Activated CD8-positive, alpha-beta memory T cell treated with anti-CD3 and anti-CD28 coated beads, Interleukin-2, amount 50 U/mL, for 48 hours (primary cell): Measurements from ENCODE around the gene TBX1.
"Not testable (repeated sequence)": the region's sequence is repeated elsewhere in the genome, so short reads cannot be mapped to it uniquely, and the experiment has no call there.

Experiments used
- DNase-seq: peaks from one replicate; pipeline ENCODE4 v3.0.0-alpha.2; 2020

TBX1 gene

GRCh38 chr22:19723232-19723982 lies 37.2 kb upstream of the TBX1 start, which contains the start of gene GP1BB:
Gene GP1BB, plus strand, starts transcription at chr22:19723539. Its CDS starts 31 bp downstream, at chr22:19723570.
- DNase-seq: peak; percentile 74

- DNase-seq: peak; percentile 75
Measured at GRCh38 chr22:19723983-19724827, 36.4 kb upstream of the TBX1 start.

- DNase-seq: no peak
Measured at GRCh38 chr22:19724927-19725661, 35.5 kb upstream of the TBX1 start.

GRCh38 chr22:19726064-19726788 lies 34.4 kb upstream of the TBX1 start:
- not testable (repeated sequence) for DNase-seq

GRCh38 chr22:19727310-19728150 lies 33.0 kb upstream of the TBX1 start:
- DNase-seq: no peak

- DNase-seq: no peak
Measured at GRCh38 chr22:19728271-19728670, 32.3 kb upstream of the TBX1 start.

DNA sequence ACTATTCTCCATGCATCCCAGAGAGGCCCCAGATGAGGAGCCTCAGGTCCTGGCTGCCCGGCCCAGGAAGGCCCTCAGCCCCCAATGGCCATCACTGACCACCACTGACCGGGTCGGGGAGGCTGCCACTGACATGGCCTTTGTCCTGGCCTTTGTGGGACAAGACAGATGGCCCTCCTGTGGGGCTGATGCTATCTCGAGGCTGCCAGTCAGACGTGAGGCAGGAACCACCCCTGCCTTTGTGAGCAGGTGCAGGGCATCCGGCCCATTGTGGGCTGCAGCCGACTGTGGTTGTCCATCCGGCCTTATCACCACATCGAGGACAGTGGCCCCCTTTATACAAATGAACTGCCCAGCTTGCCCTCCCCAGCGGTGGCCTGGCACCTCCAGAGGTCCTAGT lies 31.7 kb upstream of the TBX1 start:
- no peak for DNase-seq

- DNase-seq: no peak
Measured at GRCh38 chr22:19729507-19729906, 31.1 kb upstream of the TBX1 start.

GRCh38 chr22:19730198-19730597 lies 30.4 kb upstream of the TBX1 start:
- no peak for DNase-seq

- peak; percentile 98 for DNase-seq
Measured at GRCh38 chr22:19730655-19731360, 29.8 kb upstream of the TBX1 start.

GRCh38 chr22:19731361-19732135 lies 29.0 kb upstream of the TBX1 start:
- DNase-seq: no peak

- no peak for DNase-seq
Measured at GRCh38 chr22:19732403-19733113, 28.0 kb upstream of the TBX1 start.

- no peak for DNase-seq
Measured at GRCh38 chr22:19733755-19734154, 26.8 kb upstream of the TBX1 start.

- no peak for DNase-seq
Measured at GRCh38 chr22:19734163-19734562, 26.4 kb upstream of the TBX1 start.

- no peak for DNase-seq
Measured at GRCh38 chr22:19734837-19735382, 25.7 kb upstream of the TBX1 start.

DNA sequence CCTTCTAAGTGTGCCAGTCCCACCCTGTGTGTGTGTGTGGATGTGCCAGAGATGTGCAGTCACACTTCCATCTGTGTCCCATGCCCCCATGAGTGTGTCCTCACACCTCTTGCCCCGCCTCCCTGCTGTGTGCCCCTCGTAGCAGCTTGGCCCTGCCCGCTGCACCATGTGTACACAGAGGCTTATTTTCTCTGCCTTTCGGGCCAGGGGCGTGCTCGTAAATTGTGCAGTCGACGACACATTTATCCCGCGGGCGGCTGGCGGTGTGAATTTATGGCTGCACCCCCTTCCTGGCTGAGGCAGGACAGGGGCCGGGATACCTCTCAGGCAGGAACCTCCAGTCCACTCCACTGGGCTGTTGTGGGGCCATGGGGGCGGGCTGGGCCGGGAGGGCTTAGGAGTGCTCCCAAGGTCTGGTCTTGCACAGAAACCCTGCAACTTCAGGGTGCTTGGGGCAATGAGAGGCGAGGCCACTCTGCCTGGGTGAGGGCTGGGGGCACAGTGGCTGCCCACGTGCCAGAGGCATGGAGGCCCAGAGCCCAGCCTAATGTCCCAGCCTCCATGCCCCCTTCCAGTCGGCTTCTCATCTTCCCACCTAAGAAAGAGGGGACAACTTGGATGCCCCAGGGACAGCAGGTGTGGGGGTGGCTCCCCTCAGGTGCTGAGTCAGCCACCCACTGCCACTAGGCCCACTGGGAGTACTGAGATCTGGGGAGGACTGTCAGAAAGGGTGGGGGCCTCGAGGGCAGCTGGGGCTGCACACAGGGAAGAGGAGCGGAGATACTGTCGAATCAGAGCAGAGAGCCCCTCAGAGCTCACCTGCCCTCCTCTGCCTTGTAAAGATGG lies 24.7 kb upstream of the TBX1 start:
- no peak for DNase-seq

DNA sequence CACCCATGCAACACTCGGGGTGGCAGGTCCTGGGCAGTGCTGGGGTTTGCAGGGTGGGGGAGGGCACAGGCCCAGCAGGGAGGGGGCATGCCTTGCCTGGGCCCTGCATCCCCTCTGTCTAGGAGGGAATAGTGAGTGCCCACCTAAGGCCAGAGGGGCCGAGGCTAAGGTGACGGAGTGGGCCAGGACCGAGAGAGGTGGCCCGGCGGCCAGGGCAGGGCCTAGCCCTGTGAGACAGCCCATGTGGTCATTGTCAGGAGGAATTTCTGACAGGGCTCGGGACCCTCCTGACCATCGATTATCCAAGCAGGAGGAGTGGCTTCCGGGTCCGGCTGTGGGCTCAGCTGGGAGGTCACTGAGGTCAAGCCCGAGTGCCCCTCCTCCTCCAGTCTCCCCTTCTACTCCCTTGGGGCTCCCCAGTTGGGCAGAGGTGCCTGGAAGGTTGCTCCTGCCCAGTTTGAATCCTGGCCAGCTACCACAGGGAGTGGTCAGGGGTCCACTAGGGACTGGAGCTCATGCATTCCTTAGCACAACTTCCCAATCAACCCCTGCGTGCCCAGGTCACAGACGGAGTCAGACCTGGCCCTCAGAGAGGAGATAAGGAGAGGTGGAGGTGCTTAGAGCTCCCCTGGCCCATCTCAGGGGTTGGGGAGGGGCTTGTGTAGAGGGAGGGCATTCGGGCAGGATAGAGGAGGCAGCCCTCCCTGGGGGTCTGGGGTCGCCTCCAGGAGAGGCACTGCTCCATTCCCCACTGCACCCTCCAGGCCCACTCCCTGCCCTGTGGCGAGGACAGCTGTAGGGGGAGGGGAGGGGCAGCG lies 22.5 kb upstream of the TBX1 start:
- DNase-seq: no peak
